LNCaP clone FGC (cell line): Measurements from ENCODE around the gene MAPK6.
"Not testable (repeated sequence)": the region's sequence is repeated elsewhere in the genome, so short reads cannot be mapped to it uniquely, and the experiment has no call there.

ENCODE experiments used
- DNase-seq: peaks from one replicate; pipeline ENCODE4 v3.0.0-alpha.2; 2011; ENCODE audit warnings: low read depth
- H3K4me3 ChIP-seq: 2 replicates; pipeline ENCODE4 v1.5.1; 2011; ENCODE audit warnings: mild to moderate bottlenecking, low read depth, low read length, control low read depth
- TF ChIP-seq, protein P1 (sequence below): IDR thresholded peaks from 2 replicates; pipeline ENCODE4 v1.5.1; 2012; ENCODE audit warnings: mild to moderate bottlenecking; ENCODE audit not compliant: control insufficient read depth, insufficient read depth; ENCODE audit errors: extremely low read depth

Gene MAPK6

GRCh38 chr15:52028431-52029093 lies 9.5 kb downstream of the MAPK6 start:
- TF ChIP-seq, protein P1, sequence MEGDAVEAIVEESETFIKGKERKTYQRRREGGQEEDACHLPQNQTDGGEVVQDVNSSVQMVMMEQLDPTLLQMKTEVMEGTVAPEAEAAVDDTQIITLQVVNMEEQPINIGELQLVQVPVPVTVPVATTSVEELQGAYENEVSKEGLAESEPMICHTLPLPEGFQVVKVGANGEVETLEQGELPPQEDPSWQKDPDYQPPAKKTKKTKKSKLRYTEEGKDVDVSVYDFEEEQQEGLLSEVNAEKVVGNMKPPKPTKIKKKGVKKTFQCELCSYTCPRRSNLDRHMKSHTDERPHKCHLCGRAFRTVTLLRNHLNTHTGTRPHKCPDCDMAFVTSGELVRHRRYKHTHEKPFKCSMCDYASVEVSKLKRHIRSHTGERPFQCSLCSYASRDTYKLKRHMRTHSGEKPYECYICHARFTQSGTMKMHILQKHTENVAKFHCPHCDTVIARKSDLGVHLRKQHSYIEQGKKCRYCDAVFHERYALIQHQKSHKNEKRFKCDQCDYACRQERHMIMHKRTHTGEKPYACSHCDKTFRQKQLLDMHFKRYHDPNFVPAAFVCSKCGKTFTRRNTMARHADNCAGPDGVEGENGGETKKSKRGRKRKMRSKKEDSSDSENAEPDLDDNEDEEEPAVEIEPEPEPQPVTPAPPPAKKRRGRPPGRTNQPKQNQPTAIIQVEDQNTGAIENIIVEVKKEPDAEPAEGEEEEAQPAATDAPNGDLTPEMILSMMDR = no peak
- no peak for DNase-seq
- no peak overlapping the region for H3K4me3 ChIP-seq

DNA sequence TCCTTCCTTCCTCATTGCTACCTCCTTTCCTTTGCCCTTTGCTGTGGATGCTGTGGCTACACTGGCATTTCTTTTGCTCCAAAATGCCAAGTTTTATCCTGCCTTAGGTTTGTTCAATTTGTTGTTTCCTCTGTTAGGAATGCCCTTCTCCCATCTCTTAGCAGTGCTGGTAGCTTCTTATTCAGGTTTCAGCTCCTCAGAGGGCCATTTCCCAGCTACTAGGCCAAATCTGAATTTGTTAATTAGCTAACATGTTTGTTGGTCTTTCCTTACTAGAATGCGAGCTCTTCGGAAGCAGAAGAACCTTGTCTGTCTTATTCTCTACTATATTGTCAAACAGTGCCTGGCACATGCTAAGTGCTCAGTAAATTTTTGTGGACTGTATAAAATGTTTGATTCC lies 11.0 kb downstream of the MAPK6 start:
- no peak overlapping the region for H3K4me3 ChIP-seq
- TF ChIP-seq, protein P1 = no peak
- no peak for DNase-seq

- TF ChIP-seq, protein P1 = no peak
- H3K4me3 ChIP-seq = no peak overlapping the region
- no peak for DNase-seq
Observed at GRCh38 chr15:52031556-52031955, 12.5 kb downstream of the MAPK6 start.

DNA sequence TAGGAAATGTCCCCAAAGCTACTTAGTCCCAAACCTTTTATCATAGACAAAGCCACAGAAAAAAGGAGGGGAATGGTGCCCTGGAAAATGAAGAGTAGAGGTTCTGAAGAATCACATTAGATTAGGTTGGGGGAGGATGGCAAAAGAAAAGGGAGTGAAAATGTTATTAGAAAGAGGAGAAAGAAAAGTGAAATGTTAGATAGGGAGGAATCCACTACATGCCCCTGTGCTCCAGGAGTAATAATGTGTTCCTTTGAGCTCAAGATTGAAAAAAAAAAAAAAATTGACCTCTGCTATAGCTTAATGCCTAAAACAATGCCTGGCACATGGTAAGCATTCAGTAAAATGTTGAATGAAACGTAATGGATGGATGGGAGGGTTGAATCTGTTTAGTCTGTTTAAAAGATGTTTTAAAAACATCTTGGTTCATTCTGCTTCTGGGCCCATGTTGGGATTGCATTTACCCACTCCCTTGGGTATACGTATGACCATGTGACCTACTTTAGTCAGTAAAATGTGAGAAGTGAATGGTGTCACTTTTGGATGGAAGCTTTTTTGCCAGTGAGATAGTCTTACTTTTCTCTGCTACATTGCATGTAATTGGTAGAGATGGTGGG lies 19.0 kb downstream of the MAPK6 start:
- no peak overlapping the region for H3K4me3 ChIP-seq
- no peak for DNase-seq
- TF ChIP-seq, protein P1 = no peak

DNA sequence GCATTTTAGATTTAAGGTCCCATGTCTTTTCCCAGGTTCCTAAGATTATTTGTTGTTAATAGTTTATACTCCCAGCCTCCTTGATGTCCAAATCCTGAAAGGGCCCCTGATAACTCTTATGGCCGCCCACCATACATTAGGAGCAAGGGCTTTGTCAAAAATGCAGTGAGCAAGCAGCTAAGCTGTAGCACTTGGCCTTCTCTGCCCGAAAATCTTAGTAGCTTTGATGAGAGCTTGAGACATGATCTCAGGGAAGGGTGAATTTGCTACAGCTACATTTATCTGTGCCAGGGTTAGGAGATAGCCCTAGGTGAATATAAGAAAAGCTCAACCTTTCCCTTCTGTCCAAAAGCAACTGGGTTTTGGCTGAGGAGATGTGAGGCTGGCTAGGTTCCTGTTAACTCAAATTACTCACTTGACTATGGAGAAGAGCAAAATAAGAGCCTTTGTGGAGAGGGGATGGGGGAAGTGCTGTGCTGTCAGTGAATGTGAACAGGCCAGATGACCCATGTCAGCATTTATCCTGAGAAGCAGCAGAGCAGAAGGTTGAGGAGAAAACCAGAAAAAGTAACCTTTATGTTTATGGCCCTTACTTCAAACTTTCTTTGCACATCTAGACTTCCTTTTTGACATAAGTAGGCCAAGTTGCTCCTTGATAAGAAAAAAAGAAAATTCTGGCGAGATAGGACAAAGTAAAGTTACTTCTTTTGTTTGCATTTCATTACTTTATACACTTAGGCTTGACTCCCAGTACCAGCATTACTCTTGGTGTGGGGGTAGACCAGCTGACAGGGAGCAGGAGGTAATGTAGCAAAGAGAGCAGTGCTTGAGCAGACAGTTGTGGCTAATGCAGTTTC lies 21.1 kb downstream of the MAPK6 start:
- no peak for DNase-seq
- TF ChIP-seq, protein P1 = no peak
- H3K4me3 ChIP-seq = no peak overlapping the region

DNA sequence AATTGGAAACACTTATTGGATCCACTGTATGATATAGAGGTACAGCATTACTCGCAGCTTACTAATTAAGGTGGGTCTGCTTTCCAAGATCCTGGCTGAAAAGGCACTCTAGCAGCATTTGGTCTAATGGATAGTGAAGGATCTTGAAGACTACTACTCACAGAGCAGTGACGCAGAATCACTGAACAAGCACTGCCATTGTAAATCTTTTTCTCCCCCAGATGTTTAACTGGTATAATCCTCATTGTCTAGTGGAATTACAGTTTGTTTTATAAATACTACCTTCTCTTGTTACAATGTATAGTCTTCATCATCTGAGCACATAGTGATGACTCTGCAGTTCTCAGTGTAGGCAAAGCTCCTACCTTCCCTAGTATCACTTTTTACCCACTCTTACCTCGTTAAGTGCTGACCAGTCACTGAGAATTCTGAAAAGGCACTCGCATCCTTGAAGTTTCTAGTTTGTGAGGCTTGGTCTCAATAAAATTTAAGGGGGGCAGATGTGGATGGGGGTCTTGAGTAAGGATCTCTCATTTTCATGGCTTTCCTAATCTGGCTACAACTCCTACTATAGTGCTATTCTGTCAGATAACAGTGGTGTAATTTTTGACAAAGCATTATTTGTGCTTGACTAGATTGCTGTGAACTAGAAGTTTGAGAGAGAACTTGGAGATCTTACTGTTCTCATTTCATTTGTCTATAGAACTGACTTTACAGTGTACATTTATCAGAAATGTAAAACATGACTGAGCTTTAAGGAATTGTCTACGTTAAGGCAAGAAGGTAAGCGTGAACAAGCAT lies 23.2 kb downstream of the MAPK6 start:
- H3K4me3 ChIP-seq = no peak overlapping the region
- TF ChIP-seq, protein P1 = no peak
- no peak for DNase-seq

DNA sequence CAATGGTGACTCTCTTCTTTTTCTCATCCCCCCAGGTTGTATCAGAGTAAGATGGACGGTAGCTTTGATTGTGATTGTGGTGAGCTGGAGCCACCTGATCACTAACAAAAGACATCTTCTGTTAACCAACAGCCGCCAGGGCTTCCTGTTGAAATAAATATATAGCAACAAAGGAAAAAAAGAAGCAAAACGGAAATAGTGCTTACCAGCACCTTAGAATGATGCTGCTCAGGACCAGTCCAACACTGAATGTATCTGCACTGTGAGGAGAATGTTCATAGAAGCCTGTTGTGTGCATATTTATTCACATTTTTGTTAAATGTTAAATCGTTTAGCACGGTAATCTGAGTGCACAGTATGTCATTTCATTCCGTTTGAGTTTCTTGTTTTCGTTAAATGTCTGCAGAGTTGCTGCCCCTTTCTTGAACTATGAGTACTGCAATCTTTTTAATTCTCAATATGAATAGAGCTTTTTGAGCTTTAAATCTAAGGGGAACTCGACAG lies 26.8 kb downstream of the MAPK6 start:
- not testable (repeated sequence) for H3K4me3 ChIP-seq

GRCh38 chr15:52046552-52046951 lies 27.5 kb downstream of the MAPK6 start:
- not testable (repeated sequence) for H3K4me3 ChIP-seq, DNase-seq

More for the DNA sequence above, 26.8 kb downstream of the MAPK6 start:
- DNase-seq = not testable (repeated sequence)
